GM18867 (cell line): ENCODE results near the gene PRKCH.

Source experiments
- ATAC-seq: cut with Tn5 transposase; IDR thresholded peaks from one replicate; pipeline ENCODE4 v1.9.1; 2021; ENCODE audit warnings: mild to moderate bottlenecking, moderate library complexity; ENCODE audit not compliant: unreplicated experiment

PRKCH gene

DNA sequence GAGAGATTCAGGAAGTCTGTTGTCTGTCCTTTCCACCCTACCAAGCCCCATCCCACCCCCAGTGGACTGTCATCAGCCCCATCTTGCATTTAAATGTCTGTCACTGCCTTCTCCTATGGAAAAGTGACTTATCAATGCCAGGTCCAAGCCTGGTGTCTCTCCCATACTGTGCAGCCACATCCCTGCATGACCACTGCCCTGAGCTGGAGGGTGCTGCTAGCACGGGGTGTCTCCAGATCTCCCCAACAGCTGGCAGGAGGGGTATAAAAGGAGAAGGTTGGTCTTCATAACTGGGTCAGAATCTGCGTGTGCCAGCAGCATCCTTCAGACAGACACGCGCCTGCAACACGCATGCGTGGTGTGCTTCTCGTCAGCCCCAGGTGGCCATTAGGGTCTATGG, 219.6 kb downstream of the PRKCH start:
- no peak for ATAC-seq

DNA sequence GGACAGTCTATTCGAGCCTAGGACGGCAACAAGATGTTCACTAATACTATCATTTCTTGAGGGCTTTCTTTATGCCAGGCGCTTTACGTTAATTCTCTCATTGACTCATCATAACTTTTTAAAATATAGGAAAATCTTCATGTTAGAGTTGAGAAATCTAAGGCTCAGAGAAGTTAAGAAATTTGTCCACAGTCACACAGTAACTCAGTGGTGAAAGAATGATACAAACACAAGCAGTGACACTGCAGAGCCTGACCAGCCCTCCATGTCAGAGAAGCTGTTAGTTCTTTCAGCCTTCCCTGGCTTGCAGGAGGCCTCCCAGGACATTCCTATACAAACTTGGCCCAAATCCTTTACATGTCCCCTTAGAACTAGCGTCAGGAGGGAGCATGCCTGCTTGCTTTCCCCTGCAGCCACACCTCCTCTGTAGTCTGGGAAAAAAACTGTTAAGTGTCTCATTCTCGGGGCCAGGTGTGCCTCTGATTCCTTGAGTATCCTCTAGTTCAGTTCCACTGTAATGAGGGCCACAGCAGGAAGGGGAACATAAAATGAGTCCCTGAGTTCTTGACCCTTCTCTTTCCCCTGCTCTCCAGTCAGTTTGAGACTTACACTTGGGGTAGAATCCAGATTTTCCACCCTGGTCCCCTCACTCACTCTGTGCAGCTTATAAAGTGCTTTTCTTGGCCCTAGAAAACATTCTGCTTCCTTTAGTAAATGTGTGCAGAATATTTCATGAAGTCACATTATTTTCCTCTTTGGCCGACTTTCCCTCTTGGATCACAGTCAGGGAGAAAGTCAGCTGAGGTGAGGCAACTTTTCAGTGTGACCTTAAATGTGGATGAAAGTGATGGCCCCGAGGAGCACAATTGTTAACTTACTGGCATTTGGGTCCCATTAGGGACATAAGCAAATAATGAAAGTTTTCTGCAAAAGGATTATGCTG, 221.7 kb downstream of the PRKCH start:
- no peak for ATAC-seq

DNA sequence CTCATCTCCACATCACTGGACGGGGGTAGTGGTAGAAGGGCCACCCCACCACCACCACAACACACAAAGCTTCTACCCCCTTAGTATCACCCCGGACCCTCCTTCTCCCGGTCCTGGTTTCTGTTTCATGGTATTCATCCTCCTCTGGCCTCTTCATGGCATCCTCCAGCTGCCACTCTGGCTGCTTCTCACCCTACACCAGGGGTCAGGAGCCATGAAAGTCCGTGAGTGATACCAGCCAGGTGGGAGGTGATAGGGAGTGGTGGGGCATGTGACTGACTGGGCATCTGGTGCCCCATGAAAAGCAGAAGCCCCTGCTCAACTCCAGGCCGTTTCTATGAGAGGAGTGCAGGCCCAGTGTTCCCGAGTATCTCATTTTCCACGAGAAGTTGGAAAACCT, 222.6 kb downstream of the PRKCH start:
- no peak for ATAC-seq

DNA sequence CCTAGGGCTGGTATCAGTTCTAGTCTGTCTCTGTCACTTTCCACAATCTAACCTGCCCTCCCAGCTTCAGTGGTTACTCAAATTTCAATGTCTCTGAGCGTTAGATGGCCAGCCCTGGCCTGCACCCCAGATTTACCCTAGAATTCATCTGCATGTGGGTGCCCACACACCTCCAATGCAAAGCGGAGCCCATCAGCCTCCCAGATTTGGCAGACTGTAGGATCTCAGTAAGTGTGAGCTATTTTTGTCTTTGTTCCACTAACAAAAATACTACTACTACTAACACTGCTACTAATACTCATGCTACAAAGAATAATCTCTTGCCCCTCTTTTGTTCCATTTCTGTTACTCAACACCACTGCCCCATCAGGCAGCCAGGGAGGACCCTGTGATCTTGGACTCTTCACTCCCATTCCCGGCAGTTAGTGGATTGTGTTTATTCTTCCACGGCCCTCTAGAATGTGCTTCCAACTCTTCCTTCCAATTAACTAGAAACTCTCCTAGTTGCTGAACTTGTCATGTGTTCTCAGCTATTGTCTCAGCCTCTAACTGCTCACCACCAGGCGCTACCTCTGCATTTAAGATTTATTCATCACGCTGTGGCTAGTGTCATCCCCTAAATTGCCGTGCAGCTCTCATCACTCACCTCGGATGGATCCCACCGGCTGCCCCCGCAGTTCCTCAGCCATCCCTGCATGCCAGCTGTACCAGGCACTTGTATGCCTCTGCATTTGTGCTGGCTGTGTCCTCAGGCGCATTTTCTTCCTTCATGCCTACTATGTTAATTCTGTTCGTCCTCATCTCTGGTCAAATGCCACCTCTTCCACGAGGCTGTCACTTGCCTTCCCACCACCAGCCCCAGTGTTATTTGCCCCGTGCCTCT, 223.3 kb downstream of the PRKCH start:
- ATAC-seq: no peak

DNA sequence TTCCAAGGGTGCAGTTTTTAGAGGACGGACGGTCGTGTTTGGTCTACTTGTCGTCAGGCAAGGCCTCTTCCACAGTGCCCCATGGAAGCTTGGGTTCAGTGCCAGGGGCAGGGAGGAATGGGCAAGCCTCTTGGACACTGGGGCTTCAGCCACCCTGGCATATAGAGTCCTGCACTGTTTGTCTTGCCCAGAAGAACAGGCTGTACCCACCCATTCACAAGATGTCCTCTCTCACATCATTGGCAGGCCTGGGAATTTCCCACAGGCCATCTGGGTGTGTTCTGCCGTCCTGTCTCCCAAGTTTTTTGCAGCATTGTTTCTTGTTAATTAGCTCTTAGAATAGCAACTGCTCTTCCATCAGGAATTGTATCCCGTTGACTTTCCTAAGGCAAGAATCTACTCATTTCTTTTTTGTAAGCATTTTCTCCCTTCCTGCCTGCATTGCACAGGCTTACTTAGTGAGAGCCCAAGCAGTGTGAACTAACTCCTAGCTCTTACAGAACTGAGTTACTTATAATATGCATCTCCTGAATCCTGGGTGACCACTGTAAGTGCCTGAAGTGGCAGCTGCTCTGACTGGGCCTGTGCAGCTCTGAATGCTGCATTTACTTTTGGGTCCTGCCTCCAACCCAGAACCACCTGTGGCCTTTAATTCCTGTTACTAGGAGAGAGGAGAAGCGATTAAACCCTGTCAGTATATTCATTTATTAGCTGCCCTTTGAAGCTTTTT, 224.5 kb downstream of the PRKCH start:
- ATAC-seq: no peak

DNA sequence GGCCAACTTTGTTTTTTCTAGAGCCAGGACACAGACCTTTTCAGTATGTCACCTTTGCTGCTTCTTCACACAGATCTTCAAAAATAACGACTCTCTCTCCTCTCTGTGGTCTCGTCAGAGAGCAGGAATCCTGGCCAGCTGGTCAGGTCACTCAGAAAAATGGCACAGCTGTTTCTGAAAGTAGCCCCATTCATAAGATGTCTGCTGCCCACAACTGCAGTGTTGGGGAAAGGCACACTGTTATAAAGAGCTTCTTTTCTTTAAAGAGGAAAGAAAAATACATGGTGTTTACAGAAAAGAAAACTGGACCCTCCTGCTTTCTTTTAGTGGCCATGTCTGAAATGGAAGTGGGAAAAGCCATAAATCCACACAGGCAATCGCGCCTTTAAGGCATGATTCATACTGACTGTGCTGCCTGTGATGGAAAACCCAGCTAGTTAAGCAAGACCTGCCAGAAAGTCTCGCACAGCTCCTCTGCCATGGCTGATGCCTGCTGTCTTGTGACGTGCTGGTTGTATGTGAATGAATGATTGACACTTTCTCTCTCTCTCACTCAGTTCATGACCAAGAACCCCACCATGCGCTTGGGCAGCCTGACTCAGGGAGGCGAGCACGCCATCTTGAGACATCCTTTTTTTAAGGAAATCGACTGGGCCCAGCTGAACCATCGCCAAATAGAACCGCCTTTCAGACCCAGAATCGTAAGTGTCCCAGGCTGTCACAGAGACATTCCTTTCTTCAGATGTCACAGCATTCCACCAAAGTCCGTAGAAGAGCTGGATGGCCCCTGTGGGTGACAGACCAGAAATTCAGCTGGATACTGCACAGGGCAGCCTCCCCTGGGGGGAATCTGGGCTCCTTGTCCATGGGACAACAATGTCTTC, 226.0 kb downstream of the PRKCH start:
- no peak for ATAC-seq

DNA sequence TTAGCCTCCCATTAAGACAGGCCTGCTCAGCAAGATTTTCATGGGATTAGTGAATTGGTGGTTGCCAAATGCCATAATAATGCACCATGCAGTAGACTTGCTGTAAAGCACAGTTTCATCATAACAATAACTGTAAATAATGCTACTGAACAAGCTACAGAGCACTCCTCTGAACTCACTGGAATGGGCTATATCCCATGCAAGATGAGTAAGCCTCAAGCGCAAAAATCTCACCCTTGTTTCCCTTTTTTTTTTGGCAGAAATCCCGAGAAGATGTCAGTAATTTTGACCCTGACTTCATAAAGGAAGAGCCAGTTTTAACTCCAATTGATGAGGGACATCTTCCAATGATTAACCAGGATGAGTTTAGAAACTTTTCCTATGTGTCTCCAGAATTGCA, 228.0 kb downstream of the PRKCH start:
- no peak for ATAC-seq

DNA sequence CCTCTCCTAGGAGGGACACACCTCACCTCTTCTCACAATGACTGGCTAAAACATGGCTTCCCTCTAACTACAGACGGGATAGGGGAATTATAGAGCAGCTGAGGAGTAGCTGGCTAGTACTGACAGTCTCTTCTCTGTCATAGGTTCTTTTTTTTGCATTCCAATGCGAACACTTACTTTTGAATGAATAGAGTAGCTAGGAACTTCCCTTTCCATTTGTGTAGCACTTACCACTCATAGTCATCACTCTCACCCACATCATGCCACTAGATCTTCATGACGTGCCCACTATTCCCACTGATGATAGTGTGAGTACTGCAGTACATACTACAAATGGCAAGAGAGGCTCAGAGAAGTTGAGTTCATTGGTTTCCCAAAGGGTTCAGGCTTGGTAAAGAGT, 230.0 kb downstream of the PRKCH start:
- no peak for ATAC-seq

DNA sequence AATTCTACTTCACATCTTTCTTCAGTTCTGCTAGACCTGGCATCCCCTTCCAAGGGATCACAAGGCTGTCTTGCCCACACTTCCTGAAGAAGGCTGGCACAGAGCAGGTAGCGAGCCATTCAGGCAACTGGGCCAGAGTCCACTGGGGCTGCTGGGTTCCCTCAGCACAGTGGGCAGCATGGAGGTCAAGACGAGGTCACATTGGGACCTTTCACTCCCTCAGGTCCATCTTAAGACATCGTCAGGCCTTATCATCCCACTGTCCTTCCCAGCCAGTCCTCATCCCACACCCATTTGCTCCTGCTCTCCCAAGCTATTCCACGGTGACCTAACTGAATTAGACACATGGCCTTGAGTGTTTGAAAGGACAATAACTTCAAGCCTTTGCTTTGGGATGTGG, 230.9 kb downstream of the PRKCH start:
- ATAC-seq: no peak

DNA sequence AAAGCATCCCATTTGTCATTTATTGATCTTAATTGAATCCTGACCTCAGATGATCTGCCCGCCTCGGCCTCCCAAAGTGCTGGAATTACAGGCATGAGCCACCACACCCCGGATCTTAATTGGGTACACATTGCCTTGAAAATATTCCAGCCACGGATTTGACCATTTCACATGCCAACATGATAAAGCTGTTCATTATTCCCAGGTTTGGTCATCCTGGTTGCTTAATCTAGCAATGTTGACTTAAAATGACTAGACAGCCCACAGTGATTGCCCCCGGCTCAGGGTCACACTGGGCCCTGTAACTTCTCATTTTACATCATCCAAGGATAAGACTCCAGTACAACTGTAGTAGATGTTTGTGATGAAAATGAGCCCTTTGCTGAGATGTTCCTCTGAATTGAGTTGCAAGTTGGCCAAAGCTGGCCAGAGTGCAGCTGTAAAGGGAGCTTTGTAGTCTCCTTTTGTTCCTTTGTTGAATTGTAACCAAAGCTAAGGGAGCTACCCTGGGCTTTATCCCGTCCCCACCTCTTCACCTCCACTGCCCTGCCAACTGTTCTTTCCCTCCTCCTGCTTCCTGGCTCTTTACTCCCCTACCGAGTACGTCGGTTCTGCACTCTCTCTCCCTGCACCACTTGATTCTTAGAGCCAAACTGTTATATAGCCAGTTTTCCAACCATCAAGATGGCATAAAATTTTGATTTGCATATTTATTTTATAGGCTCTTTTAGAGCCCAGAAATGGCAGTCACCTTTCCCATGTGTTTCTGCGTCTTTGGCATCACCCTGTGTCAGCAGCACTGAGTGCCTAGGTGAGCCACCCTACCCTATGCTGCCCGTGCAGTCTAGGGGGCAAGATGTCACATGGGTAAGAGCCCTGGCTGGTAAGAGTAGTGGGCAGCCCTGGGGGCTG, 232.6 kb downstream of the PRKCH start:
- no peak for ATAC-seq

DNA sequence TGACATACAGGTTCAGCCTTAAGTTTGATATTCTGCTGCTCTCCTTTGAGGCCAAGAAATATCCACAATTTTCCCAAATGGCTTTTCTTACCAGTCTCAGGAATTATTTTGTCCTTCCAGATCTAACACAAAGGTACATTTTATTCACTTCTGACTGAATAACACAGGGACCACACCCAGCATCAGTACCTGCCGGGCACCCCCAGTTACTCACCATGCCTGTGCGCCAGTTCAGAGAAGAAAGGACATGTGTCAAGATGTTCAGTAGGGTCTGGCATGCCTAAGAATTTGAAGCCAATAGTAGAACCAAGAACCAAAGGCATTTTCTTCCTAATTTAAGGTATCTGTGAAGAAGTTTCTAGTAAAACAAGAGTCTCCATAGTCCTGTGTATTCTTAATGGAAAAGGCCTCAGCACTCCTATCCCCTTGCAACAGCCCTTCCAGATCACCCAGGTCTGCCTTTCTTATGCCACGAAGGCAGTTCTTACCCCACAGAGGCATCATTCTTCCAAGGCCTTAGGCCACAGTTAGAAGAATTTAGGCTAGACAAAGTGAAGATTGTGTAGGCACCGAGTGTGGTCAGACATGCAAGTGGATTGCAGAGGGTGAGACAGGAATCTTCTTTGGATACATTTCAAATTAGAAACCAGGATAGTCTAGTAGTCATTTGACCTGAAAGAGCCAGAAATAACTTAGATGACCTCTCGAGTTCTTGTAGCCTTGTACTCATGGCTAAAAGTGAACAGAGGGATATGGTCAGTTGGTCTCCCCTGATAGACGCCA, 233.9 kb downstream of the PRKCH start:
- ATAC-seq: no peak

DNA sequence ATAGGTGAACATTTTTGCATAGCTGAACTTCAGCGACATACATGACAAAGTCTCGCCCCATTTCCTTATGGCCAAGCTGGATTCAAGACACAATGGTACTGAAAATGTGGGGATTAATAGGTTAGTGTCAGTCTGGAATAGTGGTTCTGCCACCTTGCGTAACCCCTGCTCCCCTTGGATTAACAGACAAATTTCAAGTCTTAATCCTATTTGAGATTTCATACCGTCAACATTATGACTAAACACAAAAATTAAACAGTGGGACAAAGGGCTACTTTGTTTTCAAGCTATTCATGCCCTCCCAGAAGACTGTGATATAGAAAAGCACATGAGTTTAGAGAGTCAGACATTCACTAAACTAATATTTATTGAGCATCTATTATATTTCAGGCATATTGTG, 235.1 kb downstream of the PRKCH start:
- no peak for ATAC-seq

DNA sequence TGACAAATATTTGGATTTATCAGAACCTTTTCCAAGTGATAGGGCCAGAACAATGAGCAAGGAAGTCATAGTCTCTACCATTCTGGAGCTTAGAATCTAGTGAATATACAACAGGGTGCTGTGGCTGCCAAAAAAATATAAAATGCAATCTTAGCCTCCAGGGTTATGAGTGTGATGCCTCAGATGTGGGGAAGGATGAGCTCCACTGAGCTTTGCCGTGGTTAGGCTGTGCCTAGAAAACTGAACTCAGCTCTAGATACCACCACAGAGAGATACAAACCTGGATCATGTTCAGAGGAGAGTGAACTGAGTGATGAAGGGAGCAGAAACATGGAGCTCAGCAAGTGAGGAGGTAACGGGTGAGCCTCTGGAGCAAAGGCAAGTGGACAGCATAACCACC, 235.9 kb downstream of the PRKCH start:
- no peak for ATAC-seq

DNA sequence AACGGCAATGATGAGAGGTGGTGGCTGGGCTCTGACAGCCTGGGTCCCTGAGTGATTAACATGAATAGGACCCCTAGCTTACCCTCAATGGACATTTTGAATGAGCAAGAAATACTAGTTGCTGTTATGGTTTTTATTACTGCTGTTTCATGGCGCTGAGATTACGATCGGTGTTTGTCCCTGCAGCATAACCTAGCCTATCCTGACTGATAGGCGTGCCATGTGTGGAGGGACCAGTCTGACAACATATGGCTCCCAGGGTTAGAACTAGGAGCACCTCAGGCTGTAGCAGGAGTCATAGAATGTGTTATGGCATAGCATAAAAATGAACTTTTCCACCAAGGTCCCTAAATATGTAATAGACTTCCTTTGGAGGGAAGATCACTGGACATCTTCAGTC, 236.5 kb downstream of the PRKCH start:
- no peak for ATAC-seq

DNA sequence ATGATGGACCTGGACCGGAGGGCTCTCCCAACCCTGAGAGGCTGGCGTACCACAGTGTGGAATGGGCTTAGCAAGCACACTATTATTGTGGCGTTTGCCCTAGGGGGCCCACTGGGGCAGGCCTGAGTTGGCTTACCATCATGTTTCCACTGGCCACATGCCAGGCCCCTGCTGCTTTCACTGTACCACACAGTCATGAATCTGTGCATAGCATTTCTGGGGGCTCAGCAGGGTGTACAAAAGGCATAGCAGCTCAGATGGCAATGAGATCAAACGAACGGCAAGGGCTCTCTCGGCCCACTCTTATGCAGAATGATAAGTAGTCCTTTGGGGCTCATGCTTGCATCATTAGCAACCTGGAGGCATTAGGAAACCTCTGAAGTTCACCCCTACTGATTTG, 236.9 kb downstream of the PRKCH start:
- ATAC-seq: no peak

DNA sequence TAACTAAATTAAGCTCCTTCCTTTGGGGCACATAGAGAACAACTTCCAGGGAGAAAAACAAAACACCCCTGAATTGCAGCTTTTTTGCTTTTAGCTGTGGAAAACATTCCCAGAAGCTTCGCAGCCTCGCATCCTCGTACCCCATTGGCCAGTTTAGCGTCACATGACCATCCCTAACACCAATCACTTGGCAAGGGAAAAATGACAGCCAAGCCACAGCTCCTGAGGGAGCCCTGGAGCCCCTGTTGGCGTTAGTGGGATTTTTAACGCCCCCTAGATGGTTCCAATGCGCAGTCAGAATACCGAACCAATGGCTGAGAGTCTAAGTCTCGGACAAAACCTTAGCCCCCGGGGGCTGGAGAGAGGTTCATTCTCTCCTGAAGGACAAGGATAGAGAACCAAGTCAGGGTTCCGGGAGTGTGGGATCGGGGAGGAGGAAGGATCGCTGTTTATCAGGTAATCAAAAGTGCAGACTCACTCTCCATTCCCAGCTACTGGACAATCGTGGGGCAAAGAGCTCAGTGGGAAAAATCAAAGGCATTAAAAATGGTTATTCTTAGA, 238.3 kb downstream of the PRKCH start:
- no peak for ATAC-seq

DNA sequence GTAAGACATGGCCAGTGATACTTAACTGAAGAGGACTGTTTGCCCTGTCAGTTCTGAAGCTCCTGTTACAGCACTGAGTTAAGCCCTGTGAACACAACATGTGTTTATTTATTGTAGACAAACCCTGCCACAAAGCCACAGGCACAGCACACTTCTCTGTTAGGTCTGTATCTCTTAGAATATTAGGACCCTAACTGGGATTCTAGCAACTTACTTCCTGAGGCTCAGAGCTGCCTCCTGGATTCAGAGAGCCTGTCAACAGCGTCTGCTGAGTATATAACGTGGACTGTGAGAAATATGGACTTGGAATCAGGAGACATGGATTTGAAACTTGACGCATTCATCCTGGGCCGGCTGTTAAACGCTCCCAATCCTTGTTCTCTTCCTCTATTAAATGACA, 238.9 kb downstream of the PRKCH start:
- ATAC-seq: no peak

DNA sequence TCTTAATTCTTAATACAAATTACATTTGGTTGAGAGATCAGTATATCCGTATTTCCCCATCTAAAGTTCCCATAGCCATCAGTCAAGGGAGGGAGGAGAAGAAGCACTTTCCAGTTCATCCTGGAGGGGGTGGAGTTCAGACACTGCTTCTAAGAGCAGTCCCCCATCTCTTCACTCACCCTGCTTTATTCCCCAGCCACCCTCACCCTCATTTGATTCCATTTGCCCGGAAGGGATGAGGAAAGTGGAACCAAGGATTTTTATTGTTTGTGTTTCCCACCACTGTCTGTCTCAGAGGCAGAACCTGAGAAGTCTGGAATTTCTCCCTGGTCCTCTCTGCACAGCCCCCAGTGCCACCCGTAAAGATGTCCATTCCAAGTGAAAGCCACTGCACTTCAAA, 239.7 kb downstream of the PRKCH start:
- no peak for ATAC-seq
